AG09319 (cell line): ENCODE data around the gene ARHGDIB.
A peak's percentile ranks its signal among the peaks of the same experiment; 100 is the strongest.

ENCODE experiments used
- DNase-seq: peaks from one replicate; pipeline ENCODE4 v3.0.0-alpha.2; 2010; ENCODE audit warnings: low read depth; ENCODE audit errors: extremely low read depth
- TF ChIP-seq, protein P1 (sequence below): IDR thresholded peaks from 2 replicates; pipeline ENCODE4 v1.5.1; 2011; ENCODE audit warnings: low read depth, mild to moderate bottlenecking, inconsistent platforms, low read length, moderate library complexity

ARHGDIB gene

DNA sequence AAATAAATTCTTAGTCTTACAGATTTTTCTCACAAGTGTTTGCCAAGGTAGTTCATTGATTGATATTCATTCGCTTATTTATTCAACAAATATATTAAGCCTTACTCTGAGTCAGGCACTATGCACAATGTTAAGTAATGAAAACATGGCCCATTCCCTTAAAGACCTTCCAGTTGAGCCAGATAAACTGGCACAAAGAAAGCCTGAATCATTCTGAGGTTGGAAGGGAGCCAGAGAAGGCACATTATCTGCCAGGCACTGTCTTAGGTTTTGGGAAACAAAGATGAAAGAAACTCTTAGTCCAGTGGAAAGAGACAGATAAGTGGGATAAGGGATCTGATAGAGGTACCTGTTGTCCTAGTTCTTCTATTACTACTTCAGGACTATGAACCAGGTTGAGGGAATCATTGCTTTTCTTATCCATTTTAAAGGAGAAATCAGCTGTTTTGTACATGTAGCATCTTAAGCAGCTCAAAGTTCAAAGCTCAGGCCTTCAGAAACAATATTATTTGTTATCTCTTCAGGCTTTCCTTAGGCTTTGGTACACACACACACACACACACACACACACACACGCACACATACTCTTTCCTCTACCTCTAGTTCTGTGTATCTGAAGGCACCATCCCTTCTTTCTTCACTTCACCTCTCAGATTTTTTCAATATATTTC lies 38.4 kb upstream of the ARHGDIB start:
- no peak for DNase-seq

DNA sequence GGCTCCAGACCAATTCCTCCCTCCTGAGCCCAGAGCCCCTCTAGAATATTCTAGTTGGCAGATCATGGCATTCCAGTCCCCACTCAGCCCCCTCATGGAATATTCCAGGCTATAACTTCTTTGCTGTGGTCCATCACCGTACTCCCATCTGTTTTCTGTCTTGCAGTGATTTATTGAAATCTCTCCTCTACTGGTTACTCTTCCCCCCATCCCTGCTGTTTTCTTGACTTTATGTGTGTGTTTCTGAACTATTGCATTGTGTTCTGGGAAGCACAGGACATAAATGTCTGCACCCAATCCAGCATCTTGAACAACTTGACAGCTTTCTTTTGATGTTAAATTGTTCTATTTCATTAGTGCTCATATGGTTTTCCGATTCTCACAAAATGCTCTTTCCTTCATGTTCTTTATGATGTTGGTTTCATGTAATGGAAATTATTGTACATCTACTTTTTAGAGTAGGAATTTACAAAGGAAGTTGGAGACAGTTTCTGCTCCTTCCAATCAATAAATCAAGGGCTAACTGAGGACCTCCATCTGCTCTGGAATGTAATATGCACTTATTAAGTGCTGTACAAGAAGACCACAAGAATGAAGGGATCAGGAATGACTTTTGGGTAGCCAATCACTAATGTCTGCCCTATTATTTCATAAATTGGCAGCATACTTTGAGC lies 37.8 kb upstream of the ARHGDIB start:
- DNase-seq: no peak
- TF ChIP-seq, protein P1, sequence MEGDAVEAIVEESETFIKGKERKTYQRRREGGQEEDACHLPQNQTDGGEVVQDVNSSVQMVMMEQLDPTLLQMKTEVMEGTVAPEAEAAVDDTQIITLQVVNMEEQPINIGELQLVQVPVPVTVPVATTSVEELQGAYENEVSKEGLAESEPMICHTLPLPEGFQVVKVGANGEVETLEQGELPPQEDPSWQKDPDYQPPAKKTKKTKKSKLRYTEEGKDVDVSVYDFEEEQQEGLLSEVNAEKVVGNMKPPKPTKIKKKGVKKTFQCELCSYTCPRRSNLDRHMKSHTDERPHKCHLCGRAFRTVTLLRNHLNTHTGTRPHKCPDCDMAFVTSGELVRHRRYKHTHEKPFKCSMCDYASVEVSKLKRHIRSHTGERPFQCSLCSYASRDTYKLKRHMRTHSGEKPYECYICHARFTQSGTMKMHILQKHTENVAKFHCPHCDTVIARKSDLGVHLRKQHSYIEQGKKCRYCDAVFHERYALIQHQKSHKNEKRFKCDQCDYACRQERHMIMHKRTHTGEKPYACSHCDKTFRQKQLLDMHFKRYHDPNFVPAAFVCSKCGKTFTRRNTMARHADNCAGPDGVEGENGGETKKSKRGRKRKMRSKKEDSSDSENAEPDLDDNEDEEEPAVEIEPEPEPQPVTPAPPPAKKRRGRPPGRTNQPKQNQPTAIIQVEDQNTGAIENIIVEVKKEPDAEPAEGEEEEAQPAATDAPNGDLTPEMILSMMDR: no peak

More for the DNA sequence above, 38.4 kb upstream of the ARHGDIB start:
- TF ChIP-seq, protein P1: no peak

- DNase-seq: no peak
- TF ChIP-seq, protein P1: no peak
Observed at GRCh38 chr12:14997998-14998397, 36.6 kb upstream of the ARHGDIB start.

- TF ChIP-seq, protein P1: peak; percentile 59
- DNase-seq: peak; percentile 37
Observed at GRCh38 chr12:14995583-14996425, 34.4 kb upstream of the ARHGDIB start.

- TF ChIP-seq, protein P1: no peak
- no peak for DNase-seq
Observed at GRCh38 chr12:14994610-14995009, 33.2 kb upstream of the ARHGDIB start.

DNA sequence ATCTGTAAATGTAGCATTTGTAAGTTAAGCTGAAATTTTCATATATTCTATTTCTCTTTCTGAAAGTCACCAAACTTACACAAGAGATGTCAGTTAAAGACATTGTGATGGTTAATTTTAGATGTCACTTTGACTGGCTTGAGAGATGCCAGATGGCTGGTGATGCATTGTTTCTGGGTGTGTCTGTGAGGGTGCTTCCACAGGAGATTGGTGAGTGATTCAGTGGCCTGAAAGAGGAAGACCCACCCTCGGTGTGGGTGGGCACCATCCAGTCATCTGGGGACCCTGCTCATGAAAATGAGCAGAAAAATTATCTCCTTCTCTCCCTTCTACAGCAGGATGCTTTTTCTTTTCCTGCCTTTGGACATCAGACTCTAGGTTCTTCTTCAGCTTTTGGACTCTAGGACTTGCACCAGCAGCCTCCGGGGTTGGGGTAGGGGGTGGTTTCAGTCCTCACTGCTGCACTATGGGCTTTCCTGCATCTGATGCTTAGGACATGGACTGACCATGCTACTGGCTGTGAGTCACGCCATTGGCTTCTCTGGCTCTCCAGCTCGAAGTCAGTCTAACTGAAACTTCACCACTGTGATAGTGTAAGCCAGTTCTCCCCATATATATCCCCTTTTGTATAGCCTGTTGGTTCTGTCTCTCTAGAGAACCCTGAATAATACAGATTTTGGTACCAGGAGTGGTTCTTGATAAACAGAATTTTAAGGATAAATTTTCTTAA lies 32.3 kb upstream of the ARHGDIB start:
- TF ChIP-seq, protein P1: no peak
- DNase-seq: no peak
